ENCODE measurements around the gene ANKRD23. TPM values are rescaled to one million over a fixed set of nuclear protein-coding genes. Genes with fewer than 3 reads are reported as not detected.

Gene ANKRD23
- total and polyA plus RNA-seq, 2 of the 8 experiments (the other 6 are each of a cell fraction or from before 2014, with no cell fraction given) = 3.4 to 3.5 TPM

- peak overlapping the region; percentile 9; the same call in 1 of the 2 replicates for H2BK5ac ChIP-seq (ENCODE audit: low read depth, low read length)
- FAIRE-seq (no peak), DNase-seq (ENCODE audit: low read depth in 1 of 2, low spot score in 2 of 2) (no peak)
- H4K20me1 ChIP-seq (replicated peaks in 1 of 2; ENCODE audit: control insufficient read depth in 1 of 2, insufficient read depth in 2 of 2, low read length in 2 of 2) = no peaks in the 10 kb centered on the region
- H2AFZ ChIP-seq (ENCODE audit: low read length) = no peak overlapping the region
- no peak overlapping the region for H2BK120ac ChIP-seq (replicated peaks; ENCODE audit: low read depth, low read length)
- H3K79me1 ChIP-seq (ENCODE audit: low read depth, low read length) = no peaks in the 10 kb centered on the region
- no peak overlapping the region for H3K9ac ChIP-seq (replicated peaks in 1 of 4; ENCODE audit: extremely low read depth in 1 of 4, low read depth in 3 of 4, low read length in 3 of 4)
- H3K14ac ChIP-seq (ENCODE audit: insufficient read length) = no peak overlapping the region
- no peaks in the 10 kb centered on the region for H3K79me2 ChIP-seq (ENCODE audit: control insufficient read depth in 1 of 2, insufficient read depth in 2 of 2, low read length in 2 of 2)
- no peaks in the 10 kb centered on the region for H3K9me3 ChIP-seq (ENCODE audit: insufficient read depth in 2 of 2, low read depth in 1 of 2, low read length in 1 of 2)
- peak overlapping the region; percentile 64; the same call in 1 of the 2 replicates for H4K8ac ChIP-seq (ENCODE audit: extremely low read depth, insufficient read depth, low read length)
- TF ChIP-seq TAF7 (optimal IDR thresholded peaks at IDR 0.05; ENCODE audit: borderline replicate concordance, low read depth, low read length) = no peak
- no peak for TF ChIP-seq ATF2 (IDR thresholded peaks at IDR 0.05; ENCODE audit: low read length)
- no peak for TF ChIP-seq SIX5 (IDR thresholded peaks at IDR 0.05; ENCODE audit: low read depth, low read length)
- TF ChIP-seq RFX5 (IDR thresholded peaks at IDR 0.05; ENCODE audit: borderline replicate concordance, low read depth, low read length) = no peak
- TF ChIP-seq CBX8 (IDR thresholded peaks at IDR 0.05; ENCODE audit: borderline replicate concordance, low read depth, low read length) = no peak
- no peak for TF ChIP-seq JUND (IDR thresholded peaks at IDR 0.05; ENCODE audit: low read length)
- TF ChIP-seq RNF2 (IDR thresholded peaks at IDR 0.05; ENCODE audit: borderline replicate concordance, low read depth, low read length, missing control alignments, poor library complexity, severe bottlenecking) = no peak
- H3K36me3 ChIP-seq (ENCODE audit: control insufficient read depth in 2 of 4, insufficient read depth in 4 of 4, low read length in 3 of 4) = no peaks in the 10 kb centered on the region
- peak overlapping the region; percentile 36; the same call in 1 of the 2 replicates for H3K18ac ChIP-seq (ENCODE audit: extremely low read depth, low read length)
- H3K23ac ChIP-seq (ENCODE audit: insufficient read length) = no peak overlapping the region
- peaks cover 2% of the 10 kb centered on the region; the same call in 1 of the 2 replicates for H3K23me2 ChIP-seq (ENCODE audit: low read depth, low read length)
- no peak overlapping the region for H3K56ac ChIP-seq (replicated peaks; ENCODE audit: insufficient read length, low read depth, low read length)
- WGBS, 2 experiments (ENCODE audit: extremely low coverage in 1 of 2, insufficient coverage in 1 of 2, insufficient read length in 1 of 2, insufficient replicate concordance in 2 of 2, low coverage in 1 of 2, low lambda C conversion rate in 2 of 2, missing lambda C conversion rate in 1 of 2) = 93% methylated on average over 6 of the region's 7 CpGs; no CpG with 5 or more reads in 1 of the 2 experiments
- no peak overlapping the region for H4K5ac ChIP-seq (ENCODE audit: insufficient read length, low read depth, low read length)
- H4K91ac ChIP-seq (replicated peaks; ENCODE audit: insufficient read length, low read length) = peak overlapping the region; percentile 1
- POLR2A ChIA-PET (ENCODE audit: partially characterized antibody) = interaction anchor here (1.0 to 2.8 kb wide), 5 partner anchors 10 to 73 kb away, joined by 3 to 9 read pairs (median 3); no protein-coding TSS in a partner anchor
- no peak overlapping the region for H3K4me2 ChIP-seq (ENCODE audit: insufficient read depth in 1 of 2, low read depth in 2 of 2, low read length in 2 of 2)
- H2BK20ac ChIP-seq (ENCODE audit: low read length) = peak overlapping the region; percentile 93; the same call in 1 of the 2 replicates
- no peak overlapping the region for H3K27ac ChIP-seq (ENCODE audit: low read depth, low read length)
- peak overlapping the region; percentile 97 for H2BK15ac ChIP-seq (ENCODE audit: low read length)
- peak overlapping the region; percentile 49 for H3K4ac ChIP-seq (replicated peaks; ENCODE audit: insufficient read length, low read depth, low read length)
- H3K27me3 ChIP-seq (replicated peaks in 1 of 4; ENCODE audit: control insufficient read depth in 3 of 4, extremely low read depth in 1 of 4, insufficient read depth in 3 of 4, low read length in 3 of 4) = peaks cover 0 to 2% (median 0%) of the 10 kb centered on the region in 4 experiments; a peak in 1 of 7 replicates
- H3K4me3 ChIP-seq (ENCODE audit: extremely low read depth in 1 of 4, insufficient read depth in 2 of 4, low read depth in 3 of 4, low read length in 4 of 4) = no peak overlapping the region
- CTCF ChIA-PET (ENCODE audit: partially characterized antibody) = interaction anchor here (0.5 to 8.1 kb wide), 9 partner anchors 10 to 83 kb away, joined by 3 to 48 read pairs (median 4); partner anchors contain the start of gene ANKRD39
- H2BK12ac ChIP-seq (ENCODE audit: low read depth, low read length) = peak overlapping the region; percentile 90; the same call in 1 of the 2 replicates
- peak overlapping the region; percentile 16; the same call in 1 of the 2 replicates for H2AK5ac ChIP-seq (ENCODE audit: low read depth, low read length)
- H3K4me1 ChIP-seq (replicated peaks in 1 of 4; ENCODE audit: control insufficient read depth in 3 of 4, insufficient read depth in 4 of 4, low read length in 3 of 4) = peaks cover 8 to 45% (median 35%) of the 10 kb centered on the region in 4 experiments
Measured at GRCh38 chr2:96878171-96878570, 34.4 kb upstream of the ANKRD23 start.

All from H1 (cell line).